ENCODE data around the gene TECPR2. TPM values are rescaled to one million over a fixed set of nuclear protein-coding genes. Genes with fewer than 3 reads are reported as not detected.

The TECPR2 gene
- total and polyA plus RNA-seq, 2 of the 13 experiments (the other 11 are each of a cell fraction or from before 2014, with no cell fraction given), result 3.5 to 5.7 TPM

GRCh38 chr14:102493585-102493984 lies 130.8 kb downstream of the TECPR2 start:
- H3K27me3 ChIP-seq (ENCODE audit: control insufficient read depth in 1 of 2, insufficient read depth in 2 of 2, low read length in 2 of 2), result no peaks in the 10 kb centered on the region
- intact Hi-C loops (cut with micrococcal nuclease; ENCODE audit: unreplicated experiment), result no loop called here
- H3K9me3 ChIP-seq (ENCODE audit: low read length), result no peaks in the 10 kb centered on the region
- TF ChIP-seq DPF2 (CRISPR knock-in tag; IDR thresholded peaks at IDR 0.05; ENCODE audit: borderline replicate concordance, low read depth) (no peak), SNAPC5 (CRISPR knock-in tag; IDR thresholded peaks at IDR 0.05; ENCODE audit: borderline replicate concordance) (no peak), ZNF570 (CRISPR knock-in tag; IDR thresholded peaks at IDR 0.05; ENCODE audit: borderline replicate concordance) (no peak), ZHX2 (IDR thresholded peaks at IDR 0.05; ENCODE audit: low read depth) (no peak), ZHX2 (CRISPR knock-in tag; IDR thresholded peaks at IDR 0.05; ENCODE audit: borderline replicate concordance) (no peak), ZNF674 (CRISPR knock-in tag; IDR thresholded peaks at IDR 0.05; ENCODE audit: low read depth) (no peak), NFRKB (IDR thresholded peaks at IDR 0.05) (no peak)
- ATAC-seq (no peak), FAIRE-seq (no peak), DNase-seq (ENCODE audit: low spot score) (no peak)
- 90% methylated on average over 6 of the region's 15 CpGs for WGBS (ENCODE audit: low lambda C conversion rate)
- in situ Hi-C loops (cut with HindIII; ENCODE audit: extremely low pct_ligation_motif_present, low pct_unique_long_range_greater_than_20kb), result no loop called here
- H2AFZ ChIP-seq (ENCODE audit: low read length), result no peak overlapping the region
- BruUV-seq (replicated peaks), result no TSS peak
- H4K20me1 ChIP-seq (ENCODE audit: insufficient read depth, low read length), result no peaks in the 10 kb centered on the region
- H3K9ac ChIP-seq (ENCODE audit: insufficient read depth, low read depth, low read length), result no peak overlapping the region
- CTCF ChIA-PET (ENCODE audit: low intra/inter-chr PET ratio, low total read pairs), result no interaction called here
- H3K36me3 ChIP-seq (replicated peaks in 1 of 2; ENCODE audit: control insufficient read depth in 1 of 2, insufficient read depth in 2 of 2, low read length in 2 of 2), result peaks cover 2 to 3% of the 10 kb centered on the region in 2 experiments; a peak in 4 of 5 replicates
- no peak overlapping the region for H3K4me3 ChIP-seq (replicated peaks in 1 of 3; ENCODE audit: insufficient read depth in 1 of 3, low read depth in 2 of 3, low read length in 3 of 3)
- H3K4me2 ChIP-seq (ENCODE audit: low read depth, low read length), result no peak overlapping the region
- peaks cover 12% of the 10 kb centered on the region for H3K4me1 ChIP-seq (ENCODE audit: insufficient read depth, low read length)
- POLR2A ChIA-PET, result no interaction called here
- H3K27ac ChIP-seq (ENCODE audit: extremely low read length, insufficient read depth, low read length), result no peak overlapping the region
- H3K79me2 ChIP-seq (ENCODE audit: insufficient read depth, low read length), result no peaks in the 10 kb centered on the region
